ENCODE measurements around the gene STPG3. TPM values are rescaled to one million over a fixed set of nuclear protein-coding genes. Genes with fewer than 3 reads are reported as not detected.
A peak's percentile ranks its signal among the peaks of the same experiment; 100 is the strongest.

STPG3 gene
- polyA plus RNA-seq, 1 experiment, result not detected

DNA sequence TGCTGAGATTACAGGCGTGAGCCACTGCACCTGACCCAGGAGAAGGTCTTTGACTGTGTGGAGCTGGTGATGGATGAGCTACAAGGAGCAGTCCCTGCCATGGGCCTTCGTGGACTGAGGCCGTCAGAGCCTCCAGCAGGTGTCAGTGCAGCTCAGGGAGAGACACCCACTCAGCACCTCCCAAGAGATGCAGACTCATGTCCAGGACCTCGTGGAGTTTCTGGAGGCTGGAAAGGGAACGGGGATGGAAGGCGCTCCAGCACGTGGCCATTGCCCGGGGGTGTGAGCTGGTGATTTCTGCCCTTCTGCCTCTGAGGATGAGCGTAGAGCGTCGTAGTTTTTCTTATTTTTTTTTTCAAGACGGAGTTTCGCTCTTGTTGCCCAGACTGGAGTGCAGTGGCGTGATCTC lies 35.9 kb downstream of the STPG3 start:
- POLR2A ChIA-PET, result no interaction called here
- Histone ChIP-seq H3K36me3 (ENCODE audit: control insufficient read depth, insufficient read depth, low read length) (0 out of 2 replicates have a peak, but pooled peaks cover 2% of the 10 kb centered on the region), H3K27me3 (ENCODE audit: control insufficient read depth, insufficient read depth, low read length) (no peaks in the 10 kb centered on the region), H3K4me3 (ENCODE audit: low read depth, low read length) (no peak overlapping the region)
- TF ChIP-seq, protein P1, sequence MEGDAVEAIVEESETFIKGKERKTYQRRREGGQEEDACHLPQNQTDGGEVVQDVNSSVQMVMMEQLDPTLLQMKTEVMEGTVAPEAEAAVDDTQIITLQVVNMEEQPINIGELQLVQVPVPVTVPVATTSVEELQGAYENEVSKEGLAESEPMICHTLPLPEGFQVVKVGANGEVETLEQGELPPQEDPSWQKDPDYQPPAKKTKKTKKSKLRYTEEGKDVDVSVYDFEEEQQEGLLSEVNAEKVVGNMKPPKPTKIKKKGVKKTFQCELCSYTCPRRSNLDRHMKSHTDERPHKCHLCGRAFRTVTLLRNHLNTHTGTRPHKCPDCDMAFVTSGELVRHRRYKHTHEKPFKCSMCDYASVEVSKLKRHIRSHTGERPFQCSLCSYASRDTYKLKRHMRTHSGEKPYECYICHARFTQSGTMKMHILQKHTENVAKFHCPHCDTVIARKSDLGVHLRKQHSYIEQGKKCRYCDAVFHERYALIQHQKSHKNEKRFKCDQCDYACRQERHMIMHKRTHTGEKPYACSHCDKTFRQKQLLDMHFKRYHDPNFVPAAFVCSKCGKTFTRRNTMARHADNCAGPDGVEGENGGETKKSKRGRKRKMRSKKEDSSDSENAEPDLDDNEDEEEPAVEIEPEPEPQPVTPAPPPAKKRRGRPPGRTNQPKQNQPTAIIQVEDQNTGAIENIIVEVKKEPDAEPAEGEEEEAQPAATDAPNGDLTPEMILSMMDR (IDR thresholded peaks at IDR 0.05; ENCODE audit: insufficient read depth, low read depth, low read length), result peak; percentile 58
- no peak for DNase-seq (ENCODE audit: low read depth)
- CTCF ChIA-PET, result interaction anchor here (0.8 to 2.1 kb wide), 8 partner anchors 10 to 314 kb away, joined by 3 to 11 read pairs (median 4); partner anchors contain the start of genes NRARP and TOR4A

DNA sequence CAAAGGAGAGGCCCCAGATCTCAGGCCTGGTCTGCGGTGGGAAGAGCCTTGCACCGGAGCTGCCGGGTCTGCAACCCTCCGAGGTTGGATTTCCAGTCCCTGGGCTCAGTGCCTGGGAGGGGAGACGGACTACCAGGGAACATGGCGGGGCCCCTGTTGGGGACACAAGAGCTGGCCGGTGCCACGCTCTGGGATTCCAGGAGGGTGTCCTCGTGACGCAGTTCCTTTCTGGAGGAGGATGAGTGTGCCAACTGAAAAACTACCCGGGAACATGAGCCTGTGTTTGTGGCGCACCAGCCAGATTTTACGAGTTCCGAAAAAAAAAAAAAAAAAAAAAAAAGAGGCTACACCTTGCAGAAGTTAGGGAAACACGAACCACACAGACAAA lies 42.0 kb downstream of the STPG3 start:
- TF ChIP-seq, protein P1 (IDR thresholded peaks at IDR 0.05; ENCODE audit: insufficient read depth, low read depth, low read length), result no peak
- Histone ChIP-seq H3K4me3 (ENCODE audit: low read depth, low read length) (no peak overlapping the region), H3K27me3 (ENCODE audit: control insufficient read depth, insufficient read depth, low read length) (peaks cover 11% of the 10 kb centered on the region), H3K36me3 (ENCODE audit: control insufficient read depth, insufficient read depth, low read length) (no peaks in the 10 kb centered on the region)
- ChIA-PET CTCF (interaction anchor here (0.6 to 1.2 kb wide), 4 partner anchors 9 to 153 kb away, joined by 3 to 6 read pairs (median 3); partner anchors contain the start of gene NRARP), POLR2A (interaction anchor here (0.5 kb wide), 1 partner anchor 8 kb away, joined by 10 read pairs; no protein-coding TSS in a partner anchor)
- no peak for DNase-seq (ENCODE audit: low read depth)

DNA sequence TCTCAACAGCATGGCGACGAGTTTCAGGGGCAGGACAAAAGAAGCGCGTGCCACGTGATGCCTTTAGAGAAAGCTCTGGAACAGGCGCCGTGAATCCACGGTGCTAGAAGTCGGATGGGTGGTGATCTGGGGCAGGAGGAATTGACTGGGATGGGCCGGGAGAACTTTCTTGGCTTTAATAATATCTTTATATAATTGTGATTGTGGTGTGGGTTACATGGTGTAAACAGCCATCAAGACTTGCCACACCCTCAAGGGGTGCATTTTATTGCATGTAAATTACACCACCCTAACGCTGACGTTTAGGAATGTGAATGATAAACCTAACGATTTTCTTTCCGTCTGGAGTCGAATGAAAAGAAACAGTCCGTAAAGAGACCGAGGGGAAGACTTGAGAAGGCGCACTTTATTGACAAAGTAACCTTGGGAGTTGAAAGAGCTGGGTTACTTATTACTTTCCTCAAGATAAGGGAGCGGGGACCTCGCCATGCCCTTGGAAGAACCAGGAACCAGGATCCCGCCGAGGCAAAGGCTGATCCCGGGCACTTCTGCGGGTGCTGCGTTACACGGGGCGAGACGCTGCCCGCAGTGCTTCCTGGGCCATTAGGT lies 42.5 kb downstream of the STPG3 start:
- peaks cover 14% of the 10 kb centered on the region for H3K27me3 ChIP-seq (ENCODE audit: control insufficient read depth, insufficient read depth, low read length)
- ChIA-PET CTCF (interaction anchor here (0.9 to 1.2 kb wide), 4 partner anchors 9 to 152 kb away, joined by 3 to 6 read pairs (median 3); partner anchors contain the start of gene NRARP), POLR2A (interaction anchor here (0.5 kb wide), 2 partner anchors 9 to 93 kb away, joined by 4 to 10 read pairs; no protein-coding TSS in a partner anchor)
- H3K36me3 ChIP-seq (ENCODE audit: control insufficient read depth, insufficient read depth, low read length), result no peaks in the 10 kb centered on the region
- H3K4me3 ChIP-seq (ENCODE audit: low read depth, low read length), result no peak overlapping the region
- no peak for DNase-seq (ENCODE audit: low read depth)
- TF ChIP-seq, protein P1 (IDR thresholded peaks at IDR 0.05; ENCODE audit: insufficient read depth, low read depth, low read length), result no peak

DNA sequence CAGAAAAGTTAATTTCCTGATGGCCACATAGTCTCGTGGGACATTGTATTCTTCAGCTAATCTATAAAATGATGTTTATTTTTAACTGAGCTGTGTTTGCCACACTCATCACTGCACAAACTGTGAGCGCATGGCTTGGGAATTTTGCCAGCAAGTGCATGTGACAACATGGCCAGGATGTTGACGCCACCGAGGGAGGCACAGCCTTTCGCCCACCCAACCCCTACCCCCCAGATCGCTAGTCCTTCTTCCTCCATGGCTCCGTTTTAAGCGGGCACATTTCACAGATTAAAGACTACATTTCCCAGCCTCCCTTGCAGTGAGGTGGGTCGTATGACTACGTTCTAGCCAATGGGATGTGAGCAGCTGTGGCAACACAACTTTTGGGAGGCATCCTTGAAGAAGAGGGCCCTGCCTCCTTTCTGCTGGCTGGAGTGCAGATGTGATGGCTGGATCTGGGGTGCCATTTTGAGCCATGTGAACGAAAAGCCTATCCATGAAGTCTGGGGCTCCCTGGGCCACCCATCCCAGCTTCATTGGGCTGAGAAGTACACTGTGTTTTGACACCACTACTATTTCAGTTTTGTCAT lies 43.1 kb downstream of the STPG3 start:
- ChIA-PET POLR2A (interaction anchor here (0.5 kb wide), 1 partner anchor 93 kb away, joined by 4 read pairs; no protein-coding TSS in a partner anchor), CTCF (interaction anchor here (0.8 to 1.4 kb wide), 5 partner anchors 8 to 40 kb away, joined by 3 to 6 read pairs (median 3); partner anchors contain the start of gene NRARP)
- TF ChIP-seq, protein P1 (IDR thresholded peaks at IDR 0.05; ENCODE audit: insufficient read depth, low read depth, low read length), result no peak
- Histone ChIP-seq H3K36me3 (ENCODE audit: control insufficient read depth, insufficient read depth, low read length) (no peaks in the 10 kb centered on the region), H3K4me3 (ENCODE audit: low read depth, low read length) (no peak overlapping the region), H3K27me3 (ENCODE audit: control insufficient read depth, insufficient read depth, low read length) (peaks cover 20% of the 10 kb centered on the region)
- no peak for DNase-seq (ENCODE audit: low read depth)

DNA sequence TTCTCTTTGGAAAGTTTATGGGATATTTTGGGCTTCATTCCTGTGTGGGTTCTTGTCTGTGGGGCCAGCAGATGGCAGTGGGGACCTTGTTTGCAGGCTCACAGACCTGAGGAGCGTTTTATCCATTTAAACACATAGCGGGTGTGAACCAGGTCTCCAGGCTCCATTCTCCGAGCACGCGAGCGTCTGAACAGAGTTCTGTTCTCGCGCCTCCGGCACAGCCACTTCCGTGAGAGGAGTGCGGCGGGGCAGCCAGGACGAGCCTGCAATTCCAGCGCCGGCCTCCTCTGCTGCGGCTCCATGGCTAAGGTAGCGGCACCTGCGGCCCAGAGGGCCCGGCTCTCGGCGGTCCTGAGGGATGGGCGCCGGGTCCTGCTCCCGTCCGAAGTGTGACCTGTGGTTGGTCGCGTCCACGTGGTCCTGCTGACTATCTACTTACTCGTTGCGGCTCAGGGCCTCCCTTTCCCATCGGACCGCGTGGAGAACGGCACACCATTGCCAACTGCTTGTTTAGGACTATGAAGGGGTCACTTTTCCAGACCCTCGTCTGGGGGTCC lies 43.7 kb downstream of the STPG3 start:
- TF ChIP-seq, protein P1 (IDR thresholded peaks at IDR 0.05; ENCODE audit: insufficient read depth, low read depth, low read length), result peak; percentile 39
- DNase-seq (ENCODE audit: low read depth), result no peak
- H3K4me3 ChIP-seq (ENCODE audit: low read depth, low read length), result no peak overlapping the region
- ChIA-PET CTCF (interaction anchor here (0.8 to 1.4 kb wide), 3 partner anchors 10 to 40 kb away, joined by 3 to 5 read pairs (median 3); no protein-coding TSS in a partner anchor), POLR2A (no interaction called here)
- no peaks in the 10 kb centered on the region for H3K36me3 ChIP-seq (ENCODE audit: control insufficient read depth, insufficient read depth, low read length)
- peaks cover 23% of the 10 kb centered on the region for H3K27me3 ChIP-seq (ENCODE audit: control insufficient read depth, insufficient read depth, low read length)

All from BJ (cell line).